Stimulated activated CD4-positive, alpha-beta T cell treated with anti-CD3 and anti-CD28 coated beads, TNF-alpha, amount 100 ng/mL, for 48 hours (primary cell): ENCODE measurements around the gene LHX5.
A peak's percentile ranks its signal among the peaks of the same experiment; 100 is the strongest.

Source experiments
- DNase-seq, 3 donors: peaks; one replicate each; pipeline ENCODE4 v3.0.0-alpha.2; 2020; ENCODE audit warnings: low read depth in 3 of 3

The LHX5 gene

DNA sequence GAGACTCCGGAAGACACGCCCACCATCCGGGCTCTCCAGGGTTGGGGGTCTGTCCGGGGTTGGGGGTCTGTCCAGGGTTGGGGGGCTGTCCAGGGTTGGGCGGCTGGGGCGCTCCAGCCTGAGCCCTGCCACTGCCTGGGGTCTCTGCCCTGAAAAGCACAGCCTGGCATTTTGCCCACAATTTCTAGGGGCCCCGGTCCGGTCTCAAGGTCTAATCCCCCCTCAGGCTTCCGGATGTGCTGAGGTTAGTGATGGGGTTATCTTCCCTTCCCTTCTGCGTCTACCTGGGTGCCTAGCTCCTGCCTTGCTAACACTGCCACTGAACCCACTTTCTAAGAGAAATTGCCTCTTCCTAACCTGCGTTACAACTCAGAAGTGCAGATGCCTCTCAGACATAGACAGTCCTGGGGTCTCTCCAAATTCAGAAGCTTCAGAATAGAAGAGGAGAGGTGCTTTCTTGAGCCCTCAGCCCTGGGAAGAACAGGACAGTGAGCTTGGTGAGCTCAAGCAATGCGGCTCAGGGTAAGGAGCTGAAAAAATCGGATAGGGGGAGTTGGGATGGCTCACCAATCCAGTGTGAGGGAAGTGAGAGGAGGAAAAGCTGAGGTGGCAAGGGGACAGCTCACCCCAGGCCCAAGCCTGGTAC is 5.7 kb downstream of the LHX5 start:
- DNase-seq: no peak

DNA sequence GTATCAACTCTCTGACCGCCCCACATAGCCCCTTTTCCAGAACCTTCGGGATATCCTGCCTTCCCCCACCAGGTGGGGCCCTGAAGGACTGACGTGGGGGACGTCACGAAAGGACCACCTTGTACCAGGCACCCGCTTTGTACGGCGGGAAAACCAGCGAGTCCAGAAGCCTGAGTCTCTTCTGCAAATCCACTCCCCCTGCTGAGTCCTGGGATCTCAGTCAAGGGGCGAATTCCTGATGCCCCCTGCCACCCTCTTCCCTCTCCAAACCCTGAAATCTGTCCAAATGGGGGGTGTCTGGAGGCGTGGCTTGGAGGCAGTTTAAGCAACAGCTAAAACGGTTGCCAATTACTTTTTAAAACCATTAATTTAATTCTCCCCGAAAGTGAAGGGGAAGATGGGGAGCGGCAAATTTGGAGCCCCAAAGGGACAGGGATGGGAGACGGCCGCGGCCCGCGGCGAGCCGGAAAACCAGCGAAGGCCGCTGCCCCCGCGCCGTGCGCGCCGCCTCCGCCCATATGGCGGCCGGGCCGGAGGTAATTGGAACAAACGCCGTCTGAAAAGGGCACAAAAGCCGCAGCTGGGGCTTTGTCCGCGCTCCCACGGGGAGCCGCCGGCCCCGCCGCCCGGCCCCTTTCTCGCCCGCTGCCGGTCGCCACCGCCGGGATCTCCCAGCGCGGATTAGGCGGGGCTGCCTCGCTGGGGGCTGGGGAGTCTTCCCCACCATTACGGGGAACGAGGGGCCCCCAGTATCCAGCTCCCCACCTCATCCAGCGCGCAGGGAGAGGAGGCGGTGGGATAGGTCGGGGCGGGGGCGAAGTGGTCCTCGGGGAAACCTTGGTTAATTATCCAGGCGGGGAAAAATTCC is 6.6 kb downstream of the LHX5 start:
- DNase-seq: no peak

DNA sequence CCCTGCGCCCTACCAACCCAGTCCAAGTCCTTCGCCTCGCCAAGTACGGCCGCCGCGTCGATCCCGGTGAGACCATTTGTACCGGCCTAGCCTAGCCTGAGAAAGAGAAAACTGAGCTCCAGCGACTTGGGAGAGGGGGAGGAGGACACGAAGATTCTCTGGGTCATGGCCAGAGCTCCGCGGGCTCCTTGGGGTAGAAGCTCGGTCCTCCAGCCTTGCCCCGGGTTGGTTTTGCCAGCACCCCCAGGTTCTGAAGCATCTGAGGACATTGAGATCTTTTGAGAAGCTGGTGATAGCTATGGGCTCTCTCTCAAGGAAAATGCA is 7.3 kb downstream of the LHX5 start:
- DNase-seq: no peak

DNA sequence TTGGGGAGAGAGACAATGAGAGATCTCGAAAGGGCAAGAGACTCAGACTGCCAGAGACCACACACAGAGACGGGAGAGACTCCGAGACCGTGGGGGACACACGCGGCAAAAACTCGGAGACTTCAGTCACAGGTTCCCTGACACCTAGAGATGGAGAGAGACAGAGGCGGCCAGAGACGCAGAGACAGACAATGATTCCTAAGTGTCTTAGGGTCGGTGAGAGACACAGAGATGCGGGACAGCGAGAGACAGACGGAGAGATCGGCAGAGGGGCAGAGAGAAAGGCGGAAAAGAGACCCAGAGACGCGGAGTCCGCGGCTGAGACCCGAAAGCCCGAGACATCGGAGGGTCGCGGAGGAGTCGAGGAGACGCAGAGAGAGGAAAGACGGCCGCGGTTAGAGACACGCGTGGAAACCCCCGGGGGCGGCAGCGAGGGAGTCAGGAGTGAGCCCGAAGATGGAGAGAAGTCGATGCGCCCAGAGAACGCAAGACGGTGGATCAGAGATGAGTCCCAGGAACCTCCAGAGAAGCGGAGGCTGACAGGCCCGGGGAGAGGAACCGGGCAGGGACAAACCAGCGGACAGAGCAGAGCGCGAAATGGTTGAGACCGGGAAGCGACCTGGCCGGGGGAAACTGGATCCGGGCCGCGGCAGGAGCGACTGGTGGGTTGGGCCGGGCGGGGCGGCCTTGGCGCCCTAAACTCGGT is 7.8 kb downstream of the LHX5 start:
- no peak for DNase-seq

DNA sequence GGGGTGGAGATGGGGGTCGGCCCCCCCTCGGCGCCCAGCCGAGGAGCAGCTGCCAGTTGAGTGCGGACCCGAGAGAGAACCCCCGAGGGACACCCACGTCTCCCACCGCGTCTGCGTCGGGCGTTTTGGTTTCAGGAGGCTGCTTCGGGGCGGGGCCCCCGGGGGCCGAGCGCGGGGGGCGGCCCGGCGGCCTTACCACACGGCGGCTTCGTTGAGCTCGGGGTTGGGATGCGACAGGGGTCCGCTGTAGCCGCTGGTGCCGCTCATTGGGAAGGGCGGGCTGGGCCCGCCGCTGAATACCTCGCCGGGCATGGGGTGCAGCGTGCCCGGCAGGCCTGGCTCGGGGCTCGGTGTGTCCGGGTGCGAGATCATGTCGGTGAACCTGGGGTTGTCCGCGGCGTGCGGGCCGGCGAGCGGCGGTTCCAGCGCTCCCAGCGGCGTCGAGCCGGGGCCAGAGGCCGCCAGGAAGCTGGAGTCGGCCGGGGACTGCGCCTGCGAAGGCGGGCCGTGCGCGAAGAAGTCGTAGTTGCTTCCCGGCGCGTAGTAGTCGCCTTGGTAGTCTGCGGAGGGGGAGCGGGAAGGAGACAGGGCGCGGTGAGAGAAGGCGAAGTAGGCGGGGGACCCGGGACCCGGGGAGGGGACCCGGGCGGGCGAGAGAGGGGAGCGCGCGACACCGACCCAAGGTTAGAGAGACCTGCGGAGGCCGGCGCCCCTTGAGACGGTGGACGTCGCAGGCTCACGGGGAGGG is 8.5 kb downstream of the LHX5 start:
- no peak for DNase-seq

DNA sequence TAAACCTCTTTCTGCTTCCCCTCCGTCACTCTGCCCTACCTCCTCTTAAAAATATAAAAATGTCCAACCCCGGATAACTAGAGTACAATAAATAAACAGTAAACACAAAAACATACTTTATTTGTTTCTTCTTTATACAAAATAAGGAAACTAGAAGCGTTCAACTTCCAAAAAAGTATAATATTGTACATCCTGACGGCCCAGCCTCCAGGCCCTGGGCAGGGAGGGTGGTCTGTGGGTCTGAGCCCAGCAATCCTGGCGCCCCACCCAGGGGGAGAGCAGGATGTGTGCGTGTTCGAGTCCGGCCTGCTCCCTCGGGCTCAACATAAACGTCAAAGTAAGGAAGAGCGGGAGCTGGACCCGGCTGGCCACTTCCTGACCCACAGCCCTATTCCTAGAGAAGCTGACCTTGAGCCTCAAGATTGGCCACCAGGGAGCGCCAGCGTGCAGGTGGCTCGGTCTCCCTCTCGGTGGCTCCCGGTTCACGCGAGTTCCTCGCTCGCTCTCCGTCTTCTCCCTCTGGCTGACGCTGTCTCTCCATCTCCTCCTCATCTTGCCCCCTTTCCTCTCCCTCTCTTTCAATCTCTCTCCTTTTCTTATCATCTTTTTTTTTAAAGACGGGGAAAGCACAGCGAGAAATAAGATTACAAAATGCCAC is 9.4 kb downstream of the LHX5 start:
- DNase-seq: peak; percentile 46 to 62 (median 52)

DNA sequence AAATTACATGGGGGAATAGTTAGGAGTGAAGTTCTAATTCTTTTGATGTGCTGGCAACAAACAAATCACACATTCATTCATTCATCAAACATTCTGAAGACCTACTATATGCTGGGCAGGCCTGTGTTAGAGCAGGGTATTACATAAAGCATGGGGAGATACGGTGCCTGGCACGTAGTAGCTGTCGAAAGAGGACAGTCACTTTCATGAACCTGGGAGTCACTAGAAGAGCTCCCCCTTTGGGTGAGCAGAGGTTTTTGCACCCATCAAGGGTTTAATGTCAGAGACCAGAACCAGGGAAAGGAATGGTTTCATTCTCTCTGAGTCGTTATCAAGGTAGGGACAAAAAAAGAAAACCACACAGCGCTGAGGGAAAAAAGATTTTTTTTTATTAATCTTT is 10.0 kb downstream of the LHX5 start:
- no peak for DNase-seq

DNA sequence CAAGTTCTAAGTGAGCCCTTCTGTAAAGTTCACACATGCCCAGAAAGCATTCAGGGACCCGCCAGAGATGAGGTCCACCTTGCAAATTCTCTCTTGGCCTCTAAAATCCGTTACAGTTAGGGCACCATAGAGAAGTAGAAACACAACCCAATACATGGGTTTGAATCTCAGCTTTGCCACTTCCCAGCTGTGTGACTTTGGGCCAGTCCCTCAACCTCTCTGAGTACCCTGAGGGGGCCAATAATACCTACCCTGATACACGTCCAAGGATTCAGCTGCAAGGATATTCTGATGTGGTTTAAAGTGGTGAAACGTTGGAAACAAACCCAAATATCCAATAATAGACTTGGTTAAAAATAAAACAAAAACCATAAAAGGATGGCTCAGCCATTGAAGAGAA is 11.7 kb downstream of the LHX5 start:
- no peak for DNase-seq

DNA sequence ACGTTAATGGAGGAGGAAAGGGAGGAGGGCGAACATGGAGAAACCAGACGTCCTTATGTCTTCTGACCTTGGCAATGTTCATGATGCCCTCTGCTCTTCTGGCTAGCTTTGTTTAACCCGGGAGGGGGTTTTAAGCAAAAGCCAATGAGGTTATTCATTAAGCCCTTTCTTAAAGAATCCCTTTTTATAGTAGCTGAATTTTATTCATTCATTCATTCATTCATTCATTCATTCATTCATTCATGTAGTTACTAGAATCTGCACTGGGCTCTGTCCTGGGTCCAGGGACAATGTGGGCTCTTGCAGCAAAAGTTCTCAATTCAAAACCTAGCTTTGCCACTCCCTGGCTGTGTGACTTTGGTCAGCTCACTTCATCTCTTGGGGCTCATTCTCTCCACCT is 14.0 kb downstream of the LHX5 start:
- no peak for DNase-seq

DNA sequence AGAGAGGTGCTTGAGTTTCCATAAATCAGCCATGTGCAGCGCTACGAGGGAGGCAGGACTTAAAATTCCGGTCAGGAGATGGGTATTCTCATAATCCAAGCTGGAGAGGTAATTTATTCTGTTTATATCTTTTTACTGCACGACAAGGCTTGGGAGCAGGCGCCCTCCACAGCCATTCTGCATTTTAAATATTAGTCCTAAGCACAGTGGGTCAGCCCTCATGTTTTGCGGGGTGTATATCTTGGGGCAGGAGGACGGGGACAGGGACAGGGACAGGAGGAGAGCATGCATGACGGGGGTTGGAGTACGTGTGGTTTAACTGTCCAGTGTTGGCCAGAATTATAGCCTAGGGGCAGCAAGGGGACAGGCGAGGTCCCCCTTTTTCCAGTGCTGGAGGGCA is 14.5 kb downstream of the LHX5 start:
- DNase-seq: no peak

DNA sequence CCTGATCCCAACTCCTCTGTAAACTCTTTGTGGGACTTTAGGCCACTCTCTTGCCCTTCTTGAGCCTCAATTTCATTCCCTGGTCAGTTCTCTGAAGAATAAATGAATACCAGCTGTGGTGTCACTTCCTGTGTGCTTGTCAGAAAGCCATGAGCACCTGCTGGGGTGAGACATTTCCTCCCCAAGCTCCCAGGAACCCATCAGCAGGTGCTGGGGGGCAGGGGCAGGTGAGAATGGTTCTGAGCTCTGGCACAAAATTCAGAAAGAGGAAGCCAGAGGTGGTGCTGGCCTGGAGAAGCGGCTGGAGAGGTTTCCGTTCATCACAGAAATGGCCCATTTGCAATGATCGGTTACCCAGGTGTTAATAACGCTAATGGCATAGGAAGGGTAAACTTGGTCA is 14.9 kb downstream of the LHX5 start:
- DNase-seq: no peak

DNA sequence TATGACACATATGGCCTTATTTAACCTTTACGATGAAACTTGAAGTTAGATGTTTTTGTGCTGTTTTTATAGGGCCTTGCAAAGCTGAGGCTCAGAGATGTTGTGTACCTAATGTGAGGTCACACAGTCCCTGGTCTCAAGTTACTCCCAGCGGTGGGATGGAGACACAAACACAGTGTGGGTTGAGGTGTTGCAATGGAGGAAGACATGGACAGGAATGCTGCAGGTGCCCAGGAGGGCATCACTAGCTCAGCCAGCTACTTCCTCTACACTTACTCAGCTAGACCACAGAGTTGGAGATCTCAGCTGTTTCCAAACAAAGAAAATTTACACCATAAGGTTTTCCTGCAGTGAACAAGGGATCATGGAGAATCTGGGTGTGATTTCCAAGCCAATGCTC is 15.5 kb downstream of the LHX5 start:
- no peak for DNase-seq

DNA sequence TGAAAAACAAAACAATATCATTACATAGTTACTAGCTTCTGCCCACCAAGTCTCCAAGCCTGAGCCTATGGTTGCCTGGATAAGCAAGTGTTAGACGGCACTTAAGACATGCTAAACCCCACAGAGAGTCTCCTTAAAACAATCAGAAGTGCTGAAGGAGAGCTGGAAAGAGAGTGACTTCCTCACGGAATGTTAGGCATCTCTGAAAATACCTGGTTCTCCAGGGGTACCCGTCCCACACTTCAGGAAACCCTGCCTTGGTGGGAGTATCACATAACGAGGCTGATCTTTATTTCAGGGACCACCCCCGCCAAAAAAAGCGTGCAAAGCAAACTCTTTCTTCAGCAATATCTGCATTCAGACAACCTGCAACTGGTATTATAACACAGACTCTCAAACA is 18.3 kb downstream of the LHX5 start:
- DNase-seq: no peak

DNA sequence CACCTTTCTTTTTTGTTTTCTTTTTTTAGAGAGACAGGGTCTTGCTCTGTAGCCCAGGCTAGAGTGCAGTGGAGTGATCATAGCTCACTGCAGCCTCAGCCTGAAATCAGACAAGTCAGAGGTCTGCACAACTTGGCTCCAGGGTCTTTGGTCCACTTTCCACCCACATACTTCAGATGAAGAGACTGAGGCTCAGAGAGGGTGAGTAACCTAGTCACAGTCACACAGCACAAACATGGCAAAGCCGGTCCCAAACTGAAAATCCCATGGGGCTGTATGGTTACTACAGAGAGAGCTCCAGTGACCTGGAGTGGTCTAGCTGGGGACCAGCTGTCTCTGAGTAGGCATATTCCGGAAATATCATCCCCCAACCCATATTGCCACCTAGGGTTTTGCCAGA is 19.2 kb downstream of the LHX5 start:
- DNase-seq: no peak

DNA sequence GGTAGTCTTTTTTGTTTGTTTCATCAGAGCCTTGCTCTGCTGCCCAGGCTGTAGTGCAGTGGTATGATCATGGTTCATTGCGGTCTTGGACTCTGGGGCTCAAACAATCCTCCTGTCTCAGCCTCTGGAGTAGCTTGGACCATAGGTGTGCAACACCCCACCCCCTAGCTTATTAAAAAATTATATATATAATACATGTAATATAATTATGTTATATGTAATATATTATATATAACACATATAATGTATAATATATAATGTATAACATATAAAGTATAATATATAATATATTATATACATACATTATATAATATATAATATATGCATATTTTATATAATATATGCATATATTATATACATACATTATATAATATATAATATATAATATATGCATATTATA is 21.8 kb downstream of the LHX5 start:
- DNase-seq: no peak

DNA sequence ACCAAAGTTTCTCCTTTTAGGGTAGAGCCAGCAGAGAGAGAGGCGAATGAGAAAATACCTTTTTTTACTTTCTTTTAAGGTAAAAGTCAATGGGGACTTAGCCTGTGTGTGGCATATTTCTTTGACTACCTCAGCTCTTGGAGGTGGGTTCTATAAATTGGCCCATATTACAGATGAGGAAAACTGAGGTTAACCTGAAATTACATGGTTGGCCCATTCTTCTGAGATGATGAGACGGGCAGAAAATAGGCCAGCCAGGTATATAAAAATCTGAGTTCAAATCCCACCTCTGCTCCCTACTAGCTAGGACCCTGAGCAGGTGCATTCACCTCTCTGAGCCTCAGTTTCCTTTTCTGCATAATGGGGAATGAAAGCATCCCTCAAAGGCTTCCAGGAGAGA is 22.4 kb downstream of the LHX5 start:
- no peak for DNase-seq

DNA sequence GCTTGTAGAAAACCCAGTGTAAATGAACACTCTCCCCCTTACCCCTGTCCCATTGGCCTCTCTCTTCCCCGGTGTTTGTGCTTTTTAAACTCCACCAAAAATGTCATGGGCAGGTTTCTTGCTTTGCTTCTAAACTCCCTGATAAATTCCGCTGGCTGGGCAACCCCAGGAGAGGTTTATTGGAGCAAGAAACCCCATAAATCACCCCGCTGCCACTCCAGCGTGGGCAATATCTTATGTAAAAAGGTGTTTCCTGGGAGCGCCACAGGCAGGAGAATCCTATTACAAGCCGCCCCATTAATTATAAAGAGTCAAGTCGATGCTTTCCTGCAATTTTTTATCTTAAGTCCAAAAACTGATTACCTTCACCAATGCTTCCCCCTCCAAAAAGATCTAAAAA is 22.8 kb downstream of the LHX5 start:
- DNase-seq: no peak

DNA sequence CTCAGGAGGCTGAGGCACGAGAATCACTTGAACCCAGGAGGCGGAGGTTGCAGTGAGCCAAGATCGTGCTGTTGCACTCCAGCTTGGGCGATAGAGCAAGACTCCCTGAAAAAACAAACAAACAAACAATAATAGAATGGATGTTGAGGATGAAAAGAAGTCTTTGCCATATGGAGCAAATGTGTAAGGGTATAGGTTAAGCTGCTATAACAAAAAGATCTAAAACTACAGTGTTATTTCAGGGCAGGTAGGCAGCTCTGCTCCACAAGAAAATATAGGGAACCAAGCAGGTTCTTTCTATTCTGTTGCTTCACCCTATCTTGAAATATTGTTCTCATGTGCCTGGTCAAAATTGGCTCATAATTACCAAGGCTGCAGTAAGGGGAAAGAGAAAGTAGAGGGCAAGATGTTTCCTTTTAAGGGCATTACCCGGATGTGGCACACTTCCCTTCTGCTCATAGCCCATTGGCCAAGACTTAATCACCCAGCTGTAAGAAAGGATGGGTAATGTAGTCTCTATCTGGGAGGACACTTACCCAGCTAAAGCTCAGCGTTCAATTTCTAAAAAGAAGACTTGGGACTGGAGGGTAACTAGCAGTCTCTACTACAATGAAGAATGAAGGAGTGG is 26.0 kb downstream of the LHX5 start:
- no peak for DNase-seq

DNA sequence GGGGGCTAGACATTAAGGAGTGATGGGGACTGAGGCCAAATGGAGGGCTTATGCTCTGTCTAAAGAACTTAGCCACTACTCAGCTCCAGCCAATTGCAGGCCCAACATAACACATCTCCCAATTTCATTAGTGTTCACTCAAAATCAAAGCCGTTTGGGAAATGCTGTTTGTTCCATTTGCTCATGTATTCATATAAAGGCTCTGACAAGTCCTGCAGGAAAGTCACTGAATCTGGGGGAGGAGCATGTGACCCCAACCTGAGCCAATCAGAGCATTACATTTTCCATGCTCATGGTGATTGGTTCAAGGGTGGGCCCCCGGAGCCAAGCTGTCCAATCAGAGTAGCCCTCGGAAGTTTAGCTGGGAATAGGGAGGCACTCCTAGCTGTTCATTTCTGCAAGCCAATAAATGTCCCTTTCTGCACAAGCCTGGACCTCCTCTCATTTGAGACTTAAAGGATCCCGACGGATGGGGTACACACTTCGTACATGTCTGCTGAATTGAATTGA is 28.6 kb downstream of the LHX5 start:
- DNase-seq: no peak

DNA sequence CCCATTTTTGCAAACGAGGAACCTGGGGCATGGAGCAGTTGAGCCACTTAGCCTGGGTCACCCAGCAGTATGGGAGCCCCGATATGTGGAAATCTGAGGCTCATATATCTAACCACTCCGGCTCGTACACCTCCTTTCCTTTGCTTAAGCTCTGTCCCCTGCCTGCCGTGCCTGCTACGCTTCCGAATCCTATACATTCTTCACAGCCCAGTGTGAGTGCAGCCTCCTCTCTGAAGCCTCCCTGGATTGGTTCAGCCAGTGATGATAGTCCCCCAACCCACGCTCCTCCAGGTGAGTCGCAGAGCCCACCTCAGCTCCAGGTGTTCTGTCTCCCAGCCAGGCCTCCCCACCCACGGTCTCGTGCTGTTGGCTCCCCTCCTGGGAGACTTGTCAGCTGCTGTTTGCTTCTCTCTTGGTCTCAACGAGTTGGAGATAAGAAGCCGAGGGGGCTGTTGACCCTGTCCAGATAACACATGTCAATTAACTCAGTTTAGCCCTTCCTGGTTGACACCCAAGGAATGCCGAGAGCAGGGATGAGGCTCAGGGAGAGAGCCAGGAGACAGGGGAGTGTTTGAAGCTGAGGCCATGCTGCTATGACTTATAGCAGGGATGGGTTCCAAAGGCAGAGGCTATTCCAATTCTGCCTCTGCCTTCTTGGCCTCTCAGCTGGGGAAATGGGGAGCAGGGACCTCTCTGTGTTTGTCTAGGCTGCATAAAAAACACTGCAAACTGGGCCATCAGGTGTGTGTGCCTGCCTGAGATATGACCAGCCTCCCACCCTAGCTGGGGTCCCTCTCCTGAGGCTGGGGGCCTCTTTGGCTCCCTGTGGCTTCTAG is 30.5 kb downstream of the LHX5 start:
- no peak for DNase-seq
